Inferior parietal cortex (tissue), 1 donor: Measurements from ENCODE around the gene CYTH1.
A peak's percentile ranks its signal among the peaks of the same experiment; 100 is the strongest.

Experiments
- DNase-seq: peaks from one replicate; pipeline ENCODE4 v3.0.0-alpha.2; 2016; ENCODE audit errors: extremely low spot score

Gene CYTH1

DNA sequence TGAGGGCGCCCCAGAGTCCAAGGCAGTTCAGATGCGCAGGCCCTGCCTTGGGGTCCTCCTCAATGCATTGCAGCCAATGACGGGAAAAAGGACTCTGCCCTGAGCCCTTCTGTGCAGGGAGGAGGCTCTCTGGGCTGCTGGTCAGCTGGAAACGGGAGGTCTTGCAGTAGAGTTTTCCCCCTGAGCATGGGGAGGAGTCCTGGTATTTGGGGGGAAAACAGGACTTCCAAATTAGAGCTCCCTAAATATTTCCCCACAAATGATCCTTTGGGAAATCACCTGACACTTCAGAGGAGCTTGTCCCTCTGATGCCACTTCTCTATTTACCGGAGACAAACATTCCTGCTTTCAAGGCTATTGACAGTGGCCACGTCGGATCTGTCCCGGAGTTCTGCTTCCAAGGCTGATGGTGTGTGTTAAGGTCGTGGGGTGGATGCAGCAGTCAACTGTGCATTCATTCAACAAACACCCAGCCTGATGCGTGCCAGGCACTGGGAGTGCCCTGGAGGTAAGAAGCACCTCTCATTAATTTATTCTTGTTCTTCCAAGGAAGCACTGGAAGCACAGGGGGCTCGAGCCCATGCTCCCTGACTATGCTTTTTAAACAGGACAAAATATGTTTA is 131.9 kb downstream of the CYTH1 start:
- no peak for DNase-seq

DNA sequence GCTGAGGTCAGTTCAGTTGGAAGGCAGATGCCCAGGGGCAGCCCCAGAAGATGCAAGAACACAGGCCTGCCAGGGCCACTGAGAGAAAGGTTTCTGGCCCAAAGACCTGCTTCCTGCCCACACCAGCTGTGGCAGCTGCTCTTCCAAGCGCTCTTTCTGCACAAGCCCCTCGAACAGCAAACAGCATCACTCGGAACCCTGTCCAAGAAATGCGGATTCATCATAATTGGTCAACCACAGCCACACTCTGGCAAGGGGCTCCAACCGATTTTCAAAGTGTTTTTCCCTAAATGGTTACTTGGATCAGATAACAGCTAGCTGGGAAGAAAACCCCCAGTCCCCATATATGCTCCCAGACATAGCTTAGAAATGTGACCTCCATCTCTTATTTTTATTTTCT is 133.8 kb downstream of the CYTH1 start:
- DNase-seq = no peak

DNA sequence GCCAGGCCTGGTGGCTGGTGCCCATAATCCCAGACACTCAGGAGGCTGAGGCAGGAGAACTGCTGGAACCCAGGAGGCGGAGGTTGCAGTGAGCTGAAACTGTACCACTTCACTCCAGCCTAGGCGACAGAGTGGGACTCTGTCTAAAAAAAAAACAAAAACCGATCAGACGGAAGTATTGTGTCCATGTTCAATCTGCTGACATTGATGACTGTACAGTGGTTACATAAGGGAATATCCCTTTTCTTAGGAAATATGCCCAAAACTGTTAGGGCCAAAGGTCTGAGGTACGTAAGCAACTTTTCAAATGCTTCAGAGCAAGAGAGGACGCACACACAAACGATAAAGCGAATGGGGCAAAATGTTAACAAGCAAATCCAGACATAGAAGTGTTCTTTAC is 135.0 kb downstream of the CYTH1 start:
- no peak for DNase-seq

DNA sequence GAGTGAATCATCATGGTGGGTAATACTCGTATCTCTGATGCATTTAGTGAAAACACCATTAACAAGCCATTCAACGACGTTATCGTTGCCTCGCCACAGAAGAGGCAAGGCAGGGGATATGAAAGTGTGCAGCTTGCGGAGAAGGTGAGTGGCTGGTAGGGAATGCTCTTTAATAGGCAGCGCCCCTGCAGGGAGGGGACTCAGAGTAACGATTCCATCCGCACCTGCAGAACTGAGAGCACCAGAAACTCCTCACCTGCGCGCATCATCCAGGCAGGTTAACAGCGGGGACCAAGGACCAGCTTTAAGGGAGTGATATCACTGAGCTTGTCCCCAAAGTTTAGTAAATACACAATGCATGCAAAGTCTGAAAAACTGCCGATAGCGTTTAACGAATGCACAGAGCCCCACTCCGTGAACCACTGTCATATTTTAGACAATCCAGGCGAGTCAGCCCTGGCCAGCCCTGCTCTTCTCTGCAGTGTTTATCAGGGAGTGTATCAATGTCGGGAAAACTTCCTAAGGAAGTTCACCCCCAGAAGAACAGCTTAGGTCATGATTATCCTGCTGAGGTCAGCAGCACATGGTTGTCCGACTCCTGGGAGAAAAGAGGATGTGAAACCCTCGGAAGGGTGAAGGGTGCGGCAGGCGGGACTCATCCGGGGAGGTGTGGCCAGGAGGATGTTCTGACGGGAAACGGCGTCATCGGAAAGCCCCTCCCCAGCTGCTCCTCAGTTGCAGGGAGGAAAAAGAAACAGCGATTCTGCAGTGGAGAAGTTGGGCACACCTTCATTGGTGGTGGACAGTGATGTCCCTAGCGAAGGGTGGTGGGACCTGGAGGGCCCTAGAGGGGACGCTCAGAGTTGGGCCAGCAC is 136.4 kb downstream of the CYTH1 start:
- peak; percentile 26 for DNase-seq

DNA sequence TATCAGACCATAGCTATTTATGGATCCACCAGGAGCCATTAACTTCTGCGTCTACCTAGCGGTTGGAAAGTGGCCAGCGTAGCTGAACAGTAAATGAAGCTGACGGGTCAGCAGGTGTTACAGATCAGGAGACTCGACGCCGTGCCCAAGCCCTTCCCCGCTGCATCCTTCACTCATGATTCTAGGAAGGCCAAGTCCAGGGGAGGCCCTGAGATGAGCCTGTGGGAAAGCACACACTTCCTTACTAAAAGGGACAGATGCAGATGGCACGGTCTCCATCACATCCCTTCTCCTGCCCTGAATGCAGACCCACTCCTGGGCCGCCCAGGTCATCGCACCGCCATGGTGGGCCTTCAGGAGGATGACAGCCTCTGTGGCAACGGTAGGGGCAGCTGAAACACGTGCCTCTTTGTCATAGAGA is 137.1 kb downstream of the CYTH1 start:
- no peak for DNase-seq

GRCh38 chr17:78644224-78644623 is 137.8 kb downstream of the CYTH1 start:
- DNase-seq = no peak

DNA sequence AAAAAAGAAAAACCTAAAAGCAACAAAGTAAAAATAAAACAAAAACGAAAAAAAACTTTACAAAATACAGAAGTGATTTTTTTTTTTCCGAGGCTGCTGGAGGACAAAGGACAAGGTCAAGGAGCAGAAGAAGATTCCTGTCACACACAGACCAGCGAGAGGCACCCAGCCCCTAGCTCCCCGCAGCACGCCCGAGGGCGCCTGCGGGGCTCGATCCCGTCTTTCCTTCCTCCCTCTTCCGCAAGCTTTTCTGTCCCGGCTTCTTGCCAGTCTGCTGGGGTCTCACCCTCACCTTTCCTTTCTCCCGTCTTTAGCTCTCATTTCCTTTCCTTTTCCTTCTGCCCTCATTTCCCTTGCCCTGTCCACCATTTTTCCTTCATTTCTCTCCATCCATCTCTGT is 138.7 kb downstream of the CYTH1 start:
- no peak for DNase-seq

GRCh38 chr17:78642707-78643106 is 139.4 kb downstream of the CYTH1 start:
- DNase-seq = no peak

GRCh38 chr17:78641666-78642065 is 140.4 kb downstream of the CYTH1 start:
- no peak for DNase-seq

DNA sequence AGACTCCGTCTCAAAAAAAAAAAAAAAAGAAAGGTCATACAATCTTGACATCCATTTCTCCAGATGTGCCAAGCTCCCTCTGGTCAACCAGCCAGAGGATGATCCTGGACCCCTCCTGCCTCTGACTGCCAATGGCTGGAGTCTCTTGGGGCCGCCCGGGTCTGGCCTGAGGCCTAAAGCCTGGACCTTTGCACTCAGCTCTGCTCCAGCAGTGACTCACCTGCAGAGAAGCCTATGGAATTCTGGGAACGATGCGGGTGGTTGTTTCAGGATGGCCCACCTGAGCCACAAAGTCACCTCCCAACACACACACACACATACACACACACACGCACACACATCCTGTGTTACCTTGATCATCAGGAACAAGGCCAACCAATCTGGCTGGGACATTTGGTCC is 140.8 kb downstream of the CYTH1 start:
- no peak for DNase-seq

GRCh38 chr17:78640700-78641099 is 141.4 kb downstream of the CYTH1 start:
- no peak for DNase-seq

GRCh38 chr17:78637643-78638420 is 144.2 kb downstream of the CYTH1 start:
- no peak for DNase-seq

DNA sequence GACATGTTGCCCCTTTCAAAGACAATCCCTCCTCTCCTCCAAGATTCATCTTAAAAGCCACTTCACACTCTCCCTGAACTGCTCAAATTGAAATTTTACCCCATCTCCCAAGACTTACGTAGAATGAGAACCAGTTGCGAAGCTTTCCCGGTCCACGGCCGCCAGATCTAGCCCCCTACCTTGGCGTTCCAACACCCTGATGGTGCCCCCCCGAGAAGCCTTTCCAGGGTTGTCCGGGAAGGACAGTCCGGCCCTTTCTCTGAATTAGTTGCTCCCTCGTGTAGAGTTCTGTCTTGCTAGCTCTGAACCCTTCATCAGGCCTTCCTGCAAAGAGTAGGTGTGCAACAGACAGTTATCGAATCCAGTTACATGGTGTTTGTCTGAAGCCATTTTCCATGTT is 144.9 kb downstream of the CYTH1 start:
- DNase-seq = no peak

DNA sequence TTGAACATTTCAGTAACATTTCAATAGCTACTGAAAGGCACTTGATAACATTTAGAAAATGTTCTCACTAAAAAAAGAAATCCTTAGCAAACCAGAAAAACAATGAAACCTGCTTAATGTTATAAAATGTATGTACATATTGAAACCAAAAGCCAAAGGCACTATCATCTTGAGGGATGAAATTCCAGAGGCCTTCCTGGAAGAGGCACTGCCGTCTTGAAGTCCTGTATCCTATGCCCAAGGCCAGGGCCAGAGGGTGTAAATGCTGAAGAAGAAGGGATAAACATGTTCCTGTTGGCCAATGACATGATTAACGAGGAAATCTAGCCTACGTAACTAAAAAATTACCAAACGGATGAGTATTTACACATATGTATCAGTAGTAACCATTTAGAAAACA is 147.9 kb downstream of the CYTH1 start:
- DNase-seq = no peak

- DNase-seq = no peak
Observed at GRCh38 chr17:78629436-78629995, 152.6 kb downstream of the CYTH1 start.

DNA sequence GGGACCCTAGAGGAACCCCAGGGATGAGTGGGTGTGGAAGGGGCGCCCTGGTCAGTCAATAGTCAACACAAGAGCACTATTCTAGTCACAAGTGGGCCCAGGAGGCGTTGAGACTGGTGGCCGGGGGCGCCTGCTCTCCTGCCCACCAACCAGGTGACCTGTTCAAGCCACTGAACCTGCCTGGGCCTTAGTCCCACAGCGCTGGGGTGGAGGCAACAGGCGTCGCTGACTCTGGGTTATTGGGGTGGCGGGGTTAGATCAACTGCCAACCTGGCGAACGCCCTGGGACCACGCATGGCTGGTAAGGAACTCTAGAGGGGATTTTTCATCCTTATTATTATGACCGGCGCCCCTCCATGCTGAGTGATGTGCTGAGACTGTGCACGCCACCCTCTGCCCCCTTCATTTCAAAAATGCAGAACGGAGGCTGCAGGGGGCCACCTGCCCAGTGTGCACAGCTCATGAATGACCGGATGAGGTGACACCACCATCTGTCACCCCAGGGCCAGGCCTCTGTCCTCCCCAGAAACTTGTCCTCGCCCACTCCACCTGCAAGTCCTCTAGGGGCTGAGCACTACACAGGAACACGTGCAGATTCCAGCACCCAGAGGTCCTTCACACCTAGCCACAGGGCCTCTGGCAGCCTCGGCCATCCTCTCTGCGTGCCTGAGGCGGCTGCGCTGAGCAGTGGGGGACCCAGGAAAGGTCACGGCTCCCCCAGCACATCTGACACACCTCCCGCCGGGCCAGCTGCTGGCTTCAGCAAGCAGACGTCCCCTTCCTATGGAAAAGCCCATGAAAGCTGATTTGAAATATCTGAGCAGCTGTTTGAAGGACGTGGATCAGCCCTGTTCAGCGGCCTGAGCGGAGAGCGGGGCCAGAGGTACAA is 153.3 kb downstream of the CYTH1 start:
- DNase-seq = no peak

GRCh38 chr17:78624324-78625151 is 157.5 kb downstream of the CYTH1 start:
- no peak for DNase-seq
